Measurements from ENCODE around the gene STIP1. TPM values are rescaled to one million over a fixed set of nuclear protein-coding genes. Genes with fewer than 3 reads are reported as not detected.

The STIP1 gene
- total and polyA plus RNA-seq, 9 of the 15 experiments (the other 6 are each of a cell fraction or from before 2014, with no cell fraction given), result 58.1 to 465 (median 346) TPM

DNA sequence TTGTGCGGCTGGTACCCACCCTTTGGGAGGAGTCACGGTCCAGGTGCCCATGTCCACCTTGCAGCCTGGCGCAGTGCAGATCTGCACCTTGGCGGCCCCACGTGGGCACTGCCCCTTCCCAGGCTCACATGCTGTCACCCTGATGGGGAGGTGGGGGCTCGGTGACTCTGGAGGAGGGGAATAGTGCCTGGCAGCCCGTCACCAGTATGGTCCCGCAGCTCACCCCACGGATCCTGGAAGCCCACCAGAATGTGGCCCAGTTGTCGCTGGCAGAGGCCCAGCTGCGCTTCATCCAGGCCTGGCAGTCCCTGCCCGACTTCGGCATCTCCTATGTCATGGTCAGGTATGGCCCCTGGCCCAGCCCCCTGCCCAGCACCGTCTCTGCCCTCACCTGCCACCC, 34.8 kb downstream of the STIP1 start:
- Histone ChIP-seq H3K9ac (ENCODE audit: insufficient read depth in 1 of 2, low read depth in 2 of 2, low read length in 2 of 2) (peak overlapping the region in 1 of 2 experiments; percentile 35; a peak in 1 of 4 replicates), H3K4me2 (ENCODE audit: insufficient read depth, low read length) (no peak overlapping the region), H3K27me3 (ENCODE audit: control insufficient read depth in 2 of 2, insufficient read depth in 2 of 2, low read length in 2 of 2) (no peaks in the 10 kb centered on the region), H4K20me1 (replicated peaks; ENCODE audit: control insufficient read depth, insufficient read depth, low read length) (no peaks in the 10 kb centered on the region), H3K79me2 (ENCODE audit: control insufficient read depth, insufficient read depth, low read length) (peaks cover 10% of the 10 kb centered on the region), H2AFZ (ENCODE audit: low read depth, low read length) (no peak overlapping the region), H3K27ac (ENCODE audit: extremely low read depth, low read depth, low read length) (no peak overlapping the region), H3K4me1 (replicated peaks in 1 of 2; ENCODE audit: control insufficient read depth in 2 of 2, insufficient read depth in 2 of 2, low read length in 2 of 2) (peaks cover 0 to 43% of the 10 kb centered on the region in 2 experiments; a peak in 3 of 5 replicates), H3K9me1 (ENCODE audit: control insufficient read depth, insufficient read depth, low read length) (peaks cover 5% of the 10 kb centered on the region), H3K9me3 (replicated peaks; ENCODE audit: control insufficient read depth, insufficient read depth, low read depth, low read length) (no peaks in the 10 kb centered on the region), H3K36me3 (ENCODE audit: control insufficient read depth, insufficient read depth, low read length) (peaks cover 75% of the 10 kb centered on the region), H3K4me3 (no peak overlapping the region)
- in situ Hi-C loops (cut with MboI), result no loop called here
- FAIRE-seq (no peak), ATAC-seq (no peak), DNase-seq (ENCODE audit: extremely low read depth in 1 of 4, low spot score in 3 of 4) (no peak)
- CTCF ChIA-PET (ENCODE audit: low intra/inter-chr PET ratio), result no interaction called here
- intact Hi-C loops (cut with micrococcal nuclease), result no loop called here
- BruUV-seq (replicated peaks), result no TSS peak
- POLR2A ChIA-PET, result interaction anchor here (7.0 kb wide), 1 partner anchor 14 kb away, joined by 57 read pairs; the partner anchor contains the start of gene FERMT3
- 96% methylated on average over 13 of the region's 14 CpGs for WGBS (ENCODE audit: insufficient coverage, low coverage, missing lambda C conversion rate)
- TF ChIP-seq RBFOX2 (IDR thresholded peaks at IDR 0.05; ENCODE audit: low read depth, low read length), result peak; percentile 64
- TF ChIP-seq KLF13 (tag; IDR thresholded peaks at IDR 0.05; ENCODE audit: borderline replicate concordance, low read depth), result no peak
- TF ChIP-seq, protein P1, sequence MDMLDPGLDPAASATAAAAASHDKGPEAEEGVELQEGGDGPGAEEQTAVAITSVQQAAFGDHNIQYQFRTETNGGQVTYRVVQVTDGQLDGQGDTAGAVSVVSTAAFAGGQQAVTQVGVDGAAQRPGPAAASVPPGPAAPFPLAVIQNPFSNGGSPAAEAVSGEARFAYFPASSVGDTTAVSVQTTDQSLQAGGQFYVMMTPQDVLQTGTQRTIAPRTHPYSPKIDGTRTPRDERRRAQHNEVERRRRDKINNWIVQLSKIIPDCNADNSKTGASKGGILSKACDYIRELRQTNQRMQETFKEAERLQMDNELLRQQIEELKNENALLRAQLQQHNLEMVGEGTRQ (CRISPR knock-in tag; IDR thresholded peaks at IDR 0.05), result no peak
- TF ChIP-seq, protein P2, sequence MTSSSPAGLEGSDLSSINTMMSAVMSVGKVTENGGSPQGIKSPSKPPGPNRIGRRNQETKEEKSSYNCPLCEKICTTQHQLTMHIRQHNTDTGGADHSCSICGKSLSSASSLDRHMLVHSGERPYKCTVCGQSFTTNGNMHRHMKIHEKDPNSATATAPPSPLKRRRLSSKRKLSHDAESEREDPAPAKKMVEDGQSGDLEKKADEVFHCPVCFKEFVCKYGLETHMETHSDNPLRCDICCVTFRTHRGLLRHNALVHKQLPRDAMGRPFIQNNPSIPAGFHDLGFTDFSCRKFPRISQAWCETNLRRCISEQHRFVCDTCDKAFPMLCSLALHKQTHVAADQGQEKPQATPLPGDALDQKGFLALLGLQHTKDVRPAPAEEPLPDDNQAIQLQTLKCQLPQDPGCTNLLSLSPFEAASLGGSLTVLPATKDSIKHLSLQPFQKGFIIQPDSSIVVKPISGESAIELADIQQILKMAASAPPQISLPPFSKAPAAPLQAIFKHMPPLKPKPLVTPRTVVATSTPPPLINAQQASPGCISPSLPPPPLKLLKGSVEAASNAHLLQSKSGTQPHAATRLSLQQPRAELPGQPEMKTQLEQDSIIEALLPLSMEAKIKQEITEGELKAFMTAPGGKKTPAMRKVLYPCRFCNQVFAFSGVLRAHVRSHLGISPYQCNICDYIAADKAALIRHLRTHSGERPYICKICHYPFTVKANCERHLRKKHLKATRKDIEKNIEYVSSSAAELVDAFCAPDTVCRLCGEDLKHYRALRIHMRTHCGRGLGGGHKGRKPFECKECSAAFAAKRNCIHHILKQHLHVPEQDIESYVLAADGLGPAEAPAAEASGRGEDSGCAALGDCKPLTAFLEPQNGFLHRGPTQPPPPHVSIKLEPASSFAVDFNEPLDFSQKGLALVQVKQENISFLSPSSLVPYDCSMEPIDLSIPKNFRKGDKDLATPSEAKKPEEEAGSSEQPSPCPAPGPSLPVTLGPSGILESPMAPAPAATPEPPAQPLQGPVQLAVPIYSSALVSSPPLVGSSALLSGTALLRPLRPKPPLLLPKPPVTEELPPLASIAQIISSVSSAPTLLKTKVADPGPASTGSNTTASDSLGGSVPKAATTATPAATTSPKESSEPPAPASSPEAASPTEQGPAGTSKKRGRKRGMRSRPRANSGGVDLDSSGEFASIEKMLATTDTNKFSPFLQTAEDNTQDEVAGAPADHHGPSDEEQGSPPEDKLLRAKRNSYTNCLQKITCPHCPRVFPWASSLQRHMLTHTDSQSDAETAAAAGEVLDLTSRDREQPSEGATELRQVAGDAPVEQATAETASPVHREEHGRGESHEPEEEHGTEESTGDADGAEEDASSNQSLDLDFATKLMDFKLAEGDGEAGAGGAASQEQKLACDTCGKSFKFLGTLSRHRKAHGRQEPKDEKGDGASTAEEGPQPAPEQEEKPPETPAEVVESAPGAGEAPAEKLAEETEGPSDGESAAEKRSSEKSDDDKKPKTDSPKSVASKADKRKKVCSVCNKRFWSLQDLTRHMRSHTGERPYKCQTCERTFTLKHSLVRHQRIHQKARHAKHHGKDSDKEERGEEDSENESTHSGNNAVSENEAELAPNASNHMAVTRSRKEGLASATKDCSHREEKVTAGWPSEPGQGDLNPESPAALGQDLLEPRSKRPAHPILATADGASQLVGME (CRISPR knock-in tag; IDR thresholded peaks at IDR 0.05), result no peak
- TF ChIP-seq ZNF140 (CRISPR knock-in tag; IDR thresholded peaks at IDR 0.05), result no peak
- no peak for TF ChIP-seq NR3C1 (CRISPR knock-in tag; IDR thresholded peaks at IDR 0.05)
- no peak for TF ChIP-seq HMG20B (CRISPR knock-in tag; IDR thresholded peaks at IDR 0.05)
- no peak for TF ChIP-seq ZC3H8 (IDR thresholded peaks at IDR 0.05)
- no peak for TF ChIP-seq BCOR (IDR thresholded peaks at IDR 0.05)
- no peak for TF ChIP-seq HLTF (IDR thresholded peaks at IDR 0.05)
- TF ChIP-seq NFRKB (IDR thresholded peaks at IDR 0.05; ENCODE audit: low read depth), result no peak
- no peak for TF ChIP-seq BCL6 (CRISPR knock-in tag; IDR thresholded peaks at IDR 0.05)
- TF ChIP-seq CBX2 (IDR thresholded peaks at IDR 0.05; ENCODE audit: insufficient read depth, low read length, poor library complexity, severe bottlenecking), result no peak
- TF ChIP-seq TAL1 (IDR thresholded peaks at IDR 0.05), result no peak
- TF ChIP-seq POLR3G (IDR thresholded peaks at IDR 0.05; ENCODE audit: extremely low read depth, insufficient read length, insufficient replicate concordance), result no peak
- no peak for TF ChIP-seq PPARD (CRISPR knock-in tag; IDR thresholded peaks at IDR 0.05)
- TF ChIP-seq, protein P3, sequence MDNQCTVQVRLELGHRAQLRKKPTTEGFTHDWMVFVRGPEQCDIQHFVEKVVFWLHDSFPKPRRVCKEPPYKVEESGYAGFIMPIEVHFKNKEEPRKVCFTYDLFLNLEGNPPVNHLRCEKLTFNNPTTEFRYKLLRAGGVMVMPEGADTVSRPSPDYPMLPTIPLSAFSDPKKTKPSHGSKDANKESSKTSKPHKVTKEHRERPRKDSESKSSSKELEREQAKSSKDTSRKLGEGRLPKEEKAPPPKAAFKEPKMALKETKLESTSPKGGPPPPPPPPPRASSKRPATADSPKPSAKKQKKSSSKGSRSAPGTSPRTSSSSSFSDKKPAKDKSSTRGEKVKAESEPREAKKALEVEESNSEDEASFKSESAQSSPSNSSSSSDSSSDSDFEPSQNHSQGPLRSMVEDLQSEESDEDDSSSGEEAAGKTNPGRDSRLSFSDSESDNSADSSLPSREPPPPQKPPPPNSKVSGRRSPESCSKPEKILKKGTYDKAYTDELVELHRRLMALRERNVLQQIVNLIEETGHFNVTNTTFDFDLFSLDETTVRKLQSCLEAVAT (IDR thresholded peaks at IDR 0.05), result no peak
- TF ChIP-seq CEBPB (tag; IDR thresholded peaks at IDR 0.05), result no peak
